ENCODE measurements around the gene PRRX1.

Gene PRRX1

GRCh38 chr1:170725326-170725725 is 61.4 kb downstream of the PRRX1 start:
- no peak for TF ChIP-seq FOXM1 (IDR thresholded peaks at IDR 0.05; ENCODE audit: borderline replicate concordance, low read depth)
- TF ChIP-seq MAX (IDR thresholded peaks at IDR 0.05) = no peak
- TF ChIP-seq CEBPB (IDR thresholded peaks at IDR 0.05) = no peak
- TF ChIP-seq YY1 (IDR thresholded peaks at IDR 0.05; ENCODE audit: low read depth) = no peak
- TF ChIP-seq NFIC (IDR thresholded peaks at IDR 0.05) = no peak
- TF ChIP-seq TCF12 (IDR thresholded peaks at IDR 0.05; ENCODE audit: low read depth) = no peak

GRCh38 chr1:170727963-170728362 is 64.0 kb downstream of the PRRX1 start:
- TF ChIP-seq TCF12 (IDR thresholded peaks at IDR 0.05; ENCODE audit: low read depth) (no peak), RAD21 (IDR thresholded peaks at IDR 0.05; ENCODE audit: low read depth) (no peak)

GRCh38 chr1:170729225-170730002 is 65.5 kb downstream of the PRRX1 start:
- no peak for TF ChIP-seq TCF12 (IDR thresholded peaks at IDR 0.05; ENCODE audit: low read depth)
- no peak for TF ChIP-seq NFIC (IDR thresholded peaks at IDR 0.05)
- TF ChIP-seq CEBPB (IDR thresholded peaks at IDR 0.05) = no peak
- no peak for TF ChIP-seq FOXM1 (IDR thresholded peaks at IDR 0.05; ENCODE audit: borderline replicate concordance, low read depth)
- TF ChIP-seq REST (IDR thresholded peaks at IDR 0.05; ENCODE audit: low read depth) = no peak
- no peak for TF ChIP-seq TEAD4 (IDR thresholded peaks at IDR 0.05)
- no peak for TF ChIP-seq MAX (IDR thresholded peaks at IDR 0.05)
- TF ChIP-seq YY1 (IDR thresholded peaks at IDR 0.05; ENCODE audit: low read depth) = no peak
- TF ChIP-seq TAF1 (IDR thresholded peaks at IDR 0.05; ENCODE audit: low read depth) = no peak
- no peak for TF ChIP-seq ZBTB7A (IDR thresholded peaks at IDR 0.05; ENCODE audit: low read depth)
- TF ChIP-seq CREB1 (IDR thresholded peaks at IDR 0.05; ENCODE audit: low read depth) = no peak
- no peak for TF ChIP-seq EP300 (IDR thresholded peaks at IDR 0.05; ENCODE audit: borderline replicate concordance)
- no peak for TF ChIP-seq USF1 (IDR thresholded peaks at IDR 0.05)
- no peak for TF ChIP-seq RAD21 (IDR thresholded peaks at IDR 0.05; ENCODE audit: low read depth)
- TF ChIP-seq EGR1 (IDR thresholded peaks at IDR 0.05) = no peak

GRCh38 chr1:170730014-170730413 is 66.1 kb downstream of the PRRX1 start:
- no peak for TF ChIP-seq FOXM1 (IDR thresholded peaks at IDR 0.05; ENCODE audit: borderline replicate concordance, low read depth)
- no peak for TF ChIP-seq EGR1 (IDR thresholded peaks at IDR 0.05)
- no peak for TF ChIP-seq YY1 (IDR thresholded peaks at IDR 0.05; ENCODE audit: low read depth)
- no peak for TF ChIP-seq NFIC (IDR thresholded peaks at IDR 0.05)
- no peak for TF ChIP-seq TAF1 (IDR thresholded peaks at IDR 0.05; ENCODE audit: low read depth)
- no peak for TF ChIP-seq ZBTB7A (IDR thresholded peaks at IDR 0.05; ENCODE audit: low read depth)
- no peak for TF ChIP-seq EP300 (IDR thresholded peaks at IDR 0.05; ENCODE audit: borderline replicate concordance)

GRCh38 chr1:170730438-170730837 is 66.5 kb downstream of the PRRX1 start:
- TF ChIP-seq RAD21 (IDR thresholded peaks at IDR 0.05; ENCODE audit: low read depth) (no peak), REST (IDR thresholded peaks at IDR 0.05; ENCODE audit: low read depth) (no peak), TCF12 (IDR thresholded peaks at IDR 0.05; ENCODE audit: low read depth) (no peak), FOXM1 (IDR thresholded peaks at IDR 0.05; ENCODE audit: borderline replicate concordance, low read depth) (no peak), CEBPB (IDR thresholded peaks at IDR 0.05) (no peak), ZBTB7A (IDR thresholded peaks at IDR 0.05; ENCODE audit: low read depth) (no peak), MAX (IDR thresholded peaks at IDR 0.05) (no peak), NFIC (IDR thresholded peaks at IDR 0.05) (no peak), USF1 (IDR thresholded peaks at IDR 0.05) (no peak), TAF1 (IDR thresholded peaks at IDR 0.05; ENCODE audit: low read depth) (no peak), CREB1 (IDR thresholded peaks at IDR 0.05; ENCODE audit: low read depth) (no peak), TEAD4 (IDR thresholded peaks at IDR 0.05) (no peak), YY1 (IDR thresholded peaks at IDR 0.05; ENCODE audit: low read depth) (no peak)
